ENCODE data around the gene AGPS.
A peak's percentile ranks its signal among the peaks of the same experiment; 100 is the strongest.

AGPS gene

DNA sequence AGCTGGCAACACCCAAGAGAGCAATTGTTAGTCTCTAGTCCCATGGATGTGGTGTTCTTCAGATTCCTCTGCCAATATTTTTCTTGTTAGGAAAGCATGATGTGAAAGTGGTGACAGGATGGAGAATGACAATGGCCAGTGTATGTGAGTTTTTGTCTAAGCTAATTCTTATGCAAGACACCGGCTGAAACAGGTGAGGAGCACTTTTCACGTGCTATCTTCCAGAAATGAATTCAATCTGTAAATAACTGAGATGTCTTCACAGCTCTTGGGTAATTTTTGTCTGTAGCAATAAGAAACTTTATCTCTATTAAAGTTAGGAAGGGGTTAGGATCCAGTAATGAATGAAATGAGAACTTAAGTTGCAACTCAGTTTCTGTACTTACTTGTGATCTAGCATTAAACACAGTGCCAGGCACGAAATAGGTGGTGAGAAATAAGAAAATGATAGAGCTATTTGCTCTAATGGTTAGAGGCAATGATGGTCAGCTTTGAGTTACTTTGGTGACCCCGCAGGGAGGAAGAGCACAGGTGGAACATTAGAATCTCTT, 676 bp upstream of the AGPS start:
- H3K4me3 ChIP-seq (replicated peaks; ENCODE audit: low read depth, low read length): peak overlapping the region; percentile 78
- TF ChIP-seq CTCF (IDR thresholded peaks at IDR 0.05; ENCODE audit: low read length, missing control alignments): no peak
- DNase-seq (ENCODE audit: low read depth): no peak

GRCh38 chr2:177393203-177393755, 706 bp downstream of the AGPS start:
- no peak for DNase-seq (ENCODE audit: low read depth)
- TF ChIP-seq CTCF (IDR thresholded peaks at IDR 0.05; ENCODE audit: low read length, missing control alignments): no peak
- peak overlapping the region; percentile 78 for H3K4me3 ChIP-seq (replicated peaks; ENCODE audit: low read depth, low read length)

GRCh38 chr2:177393824-177394593, 1.4 kb downstream of the AGPS start:
- no peak for TF ChIP-seq CTCF (IDR thresholded peaks at IDR 0.05; ENCODE audit: low read length, missing control alignments)
- DNase-seq (ENCODE audit: low read depth): no peak
- peak overlapping the region; percentile 78 for H3K4me3 ChIP-seq (replicated peaks; ENCODE audit: low read depth, low read length)

DNA sequence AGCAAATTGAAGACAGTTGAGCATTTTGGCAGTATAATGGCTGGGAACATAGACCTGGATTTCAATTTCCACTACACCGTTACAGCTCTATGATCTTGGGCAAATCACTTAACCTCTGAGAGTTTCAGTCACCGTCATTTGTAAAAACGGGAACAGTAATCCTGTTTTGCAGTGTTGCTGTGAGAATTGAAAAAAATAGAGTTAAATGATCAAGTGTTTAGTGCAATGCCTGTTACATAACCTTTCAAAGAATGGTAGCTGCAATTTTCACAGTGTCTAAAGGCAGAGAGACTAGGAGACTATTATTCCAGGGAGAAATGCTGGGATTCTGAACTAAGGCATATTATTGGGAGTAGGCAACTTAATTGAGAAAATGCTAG, 2.0 kb downstream of the AGPS start:
- peak overlapping the region; percentile 14 for H3K4me3 ChIP-seq (replicated peaks; ENCODE audit: low read depth, low read length)
- TF ChIP-seq CTCF (IDR thresholded peaks at IDR 0.05; ENCODE audit: low read length, missing control alignments): no peak
- no peak for DNase-seq (ENCODE audit: low read depth)

GRCh38 chr2:177395351-177396065, 2.9 kb downstream of the AGPS start:
- DNase-seq (ENCODE audit: low read depth): no peak
- no peak for TF ChIP-seq CTCF (IDR thresholded peaks at IDR 0.05; ENCODE audit: low read length, missing control alignments)

DNA sequence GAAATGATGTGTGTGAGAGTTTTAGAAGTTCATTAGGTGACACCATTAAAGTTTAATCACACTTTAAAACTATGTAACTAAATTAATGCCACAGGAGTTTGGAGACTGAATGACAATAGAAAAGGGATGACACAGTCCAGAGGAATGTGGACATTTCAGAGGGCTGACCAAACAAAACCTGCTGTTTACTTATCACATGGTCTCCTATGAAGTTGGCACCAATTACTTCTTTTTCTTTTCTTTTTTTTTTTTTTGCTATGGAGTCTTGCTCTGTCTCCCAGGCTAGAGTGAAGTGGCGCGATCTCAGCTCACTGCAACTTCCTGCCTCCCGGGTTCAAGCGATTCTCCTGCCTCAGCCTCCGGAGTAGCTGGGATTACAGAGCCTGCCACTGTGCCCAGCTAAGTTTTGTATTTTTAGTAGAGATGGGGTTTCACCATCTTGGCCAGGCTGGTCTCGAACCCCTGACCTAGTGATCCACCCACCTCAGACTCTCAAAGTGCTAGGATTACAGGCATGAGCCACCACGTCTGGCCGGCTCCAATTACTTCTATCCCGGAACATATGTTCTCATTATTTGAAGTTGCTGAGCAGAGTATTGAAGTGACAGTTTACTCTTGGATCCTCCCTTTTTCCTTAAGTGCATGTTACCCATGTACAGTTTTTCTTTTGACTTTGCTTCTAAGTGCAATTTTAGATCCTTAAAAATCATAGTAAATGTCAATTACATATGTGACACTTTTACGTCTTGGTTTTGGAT, 4.3 kb downstream of the AGPS start:
- DNase-seq (ENCODE audit: low read depth): peak; percentile 80
- no peak overlapping the region for H3K4me3 ChIP-seq (replicated peaks; ENCODE audit: low read depth, low read length)
- no peak for TF ChIP-seq CTCF (IDR thresholded peaks at IDR 0.05; ENCODE audit: low read length, missing control alignments)

More at GRCh38 chr2:177395351-177396065, 2.9 kb downstream of the AGPS start:
- no peak overlapping the region for H3K4me3 ChIP-seq (replicated peaks; ENCODE audit: low read depth, low read length)

Data from fibroblast of pulmonary artery (primary cell).